ENCODE measurements around the gene EYA2.
A peak's percentile ranks its signal among the peaks of the same experiment; 100 is the strongest.

EYA2 gene

DNA sequence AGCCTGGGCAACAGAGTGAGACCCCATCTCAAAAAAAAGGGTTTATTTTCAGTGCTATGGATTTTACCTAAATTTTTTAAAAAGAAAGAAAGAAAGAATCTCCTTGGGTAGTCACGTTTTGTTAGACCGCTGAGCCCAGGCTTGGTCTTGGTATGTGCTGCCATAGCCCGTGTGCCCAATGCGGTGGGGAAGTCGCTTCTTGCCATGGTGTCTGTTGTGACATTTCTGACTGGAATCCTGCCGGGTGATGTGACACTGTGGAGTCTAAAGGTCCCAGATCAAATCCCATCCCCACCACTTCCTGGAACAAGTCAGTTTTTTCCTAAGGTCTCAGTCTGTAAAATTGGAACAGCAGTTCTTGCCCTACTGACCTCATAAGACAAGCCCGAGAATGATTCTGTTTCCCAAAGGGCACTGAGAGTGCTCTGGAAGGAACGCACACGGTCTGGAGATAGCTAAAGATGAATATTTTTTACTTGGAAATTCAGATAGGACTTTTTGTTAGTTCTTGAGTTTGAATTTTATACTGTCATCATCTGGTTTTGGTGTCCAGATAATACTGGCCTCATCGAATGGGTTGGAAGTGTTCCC lies 225.8 kb downstream of the EYA2 start:
- no peak for DNase-seq (ENCODE audit: low read depth)
- H3K4me3 ChIP-seq (ENCODE audit: control insufficient read depth, low read depth, low read length) = no peak overlapping the region
- TF ChIP-seq, protein P1, sequence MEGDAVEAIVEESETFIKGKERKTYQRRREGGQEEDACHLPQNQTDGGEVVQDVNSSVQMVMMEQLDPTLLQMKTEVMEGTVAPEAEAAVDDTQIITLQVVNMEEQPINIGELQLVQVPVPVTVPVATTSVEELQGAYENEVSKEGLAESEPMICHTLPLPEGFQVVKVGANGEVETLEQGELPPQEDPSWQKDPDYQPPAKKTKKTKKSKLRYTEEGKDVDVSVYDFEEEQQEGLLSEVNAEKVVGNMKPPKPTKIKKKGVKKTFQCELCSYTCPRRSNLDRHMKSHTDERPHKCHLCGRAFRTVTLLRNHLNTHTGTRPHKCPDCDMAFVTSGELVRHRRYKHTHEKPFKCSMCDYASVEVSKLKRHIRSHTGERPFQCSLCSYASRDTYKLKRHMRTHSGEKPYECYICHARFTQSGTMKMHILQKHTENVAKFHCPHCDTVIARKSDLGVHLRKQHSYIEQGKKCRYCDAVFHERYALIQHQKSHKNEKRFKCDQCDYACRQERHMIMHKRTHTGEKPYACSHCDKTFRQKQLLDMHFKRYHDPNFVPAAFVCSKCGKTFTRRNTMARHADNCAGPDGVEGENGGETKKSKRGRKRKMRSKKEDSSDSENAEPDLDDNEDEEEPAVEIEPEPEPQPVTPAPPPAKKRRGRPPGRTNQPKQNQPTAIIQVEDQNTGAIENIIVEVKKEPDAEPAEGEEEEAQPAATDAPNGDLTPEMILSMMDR (IDR thresholded peaks at IDR 0.05; ENCODE audit: control insufficient read depth, insufficient read depth, low read depth, low read length, missing control alignments) = no peak

DNA sequence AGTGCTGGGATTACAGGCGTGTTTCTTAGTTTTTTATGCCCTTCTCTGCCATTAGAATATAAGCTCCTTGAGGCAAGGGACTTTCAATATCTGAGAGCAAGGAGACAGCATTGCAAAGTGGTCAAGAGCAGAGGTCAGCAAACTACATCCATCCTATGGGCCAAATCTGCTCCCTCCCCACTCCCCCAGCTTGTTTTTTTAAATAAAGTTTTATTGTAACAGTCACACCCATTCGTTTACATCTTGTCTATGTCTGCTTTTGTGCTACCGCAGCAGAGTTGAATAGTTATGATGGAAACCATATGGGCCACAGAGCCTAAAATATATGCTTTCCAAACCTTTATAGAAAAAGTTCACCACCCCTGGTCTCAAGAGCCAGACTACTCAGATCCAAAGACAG lies 227.9 kb downstream of the EYA2 start:
- TF ChIP-seq, protein P1 (IDR thresholded peaks at IDR 0.05; ENCODE audit: control insufficient read depth, insufficient read depth, low read depth, low read length, missing control alignments) = no peak
- no peak for DNase-seq (ENCODE audit: low read depth)
- H3K4me3 ChIP-seq (ENCODE audit: control insufficient read depth, low read depth, low read length) = no peak overlapping the region

DNA sequence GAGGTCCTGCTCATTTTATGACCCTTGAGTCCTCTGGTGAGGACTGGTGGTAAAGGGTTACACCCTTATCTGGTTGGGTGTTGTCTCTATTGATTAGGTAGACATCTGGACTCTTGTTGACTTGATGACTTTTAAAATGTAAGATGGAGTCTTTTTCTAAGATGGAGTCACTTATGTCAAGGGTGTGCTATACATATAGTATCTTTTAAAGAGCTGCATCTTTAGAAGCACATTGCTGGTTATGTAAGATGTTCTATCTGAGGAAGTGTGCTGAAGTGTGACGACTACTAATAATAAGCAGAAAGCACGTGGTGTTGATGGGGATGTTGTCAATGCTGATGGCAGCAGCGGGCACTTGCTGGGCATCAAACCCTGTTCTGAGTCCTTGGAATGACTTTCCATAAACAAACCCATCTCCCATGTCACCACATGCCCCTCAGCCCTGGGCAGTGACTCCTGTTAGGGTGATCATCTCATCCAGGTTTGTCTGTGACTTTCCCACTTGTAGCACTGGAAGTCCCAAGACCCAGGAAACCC lies 229.6 kb downstream of the EYA2 start:
- TF ChIP-seq, protein P1 (IDR thresholded peaks at IDR 0.05; ENCODE audit: control insufficient read depth, insufficient read depth, low read depth, low read length, missing control alignments) = no peak
- H3K4me3 ChIP-seq (ENCODE audit: control insufficient read depth, low read depth, low read length) = no peak overlapping the region
- DNase-seq (ENCODE audit: low read depth) = no peak

DNA sequence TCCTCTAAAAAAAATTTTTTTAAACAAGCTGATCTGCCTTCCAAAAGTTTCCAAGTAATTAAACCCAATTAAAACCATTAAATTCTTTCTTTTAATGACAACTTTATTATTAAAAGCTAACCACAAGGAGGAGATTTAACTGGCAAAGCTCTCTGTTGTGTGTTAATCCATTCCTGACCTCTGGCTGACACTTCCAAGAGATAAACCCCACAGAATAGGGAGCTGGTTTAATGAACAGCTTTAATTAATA lies 230.8 kb downstream of the EYA2 start:
- no peak for DNase-seq (ENCODE audit: low read depth)
- H3K4me3 ChIP-seq (ENCODE audit: control insufficient read depth, low read depth, low read length) = no peak overlapping the region
- TF ChIP-seq, protein P1 (IDR thresholded peaks at IDR 0.05; ENCODE audit: control insufficient read depth, insufficient read depth, low read depth, low read length, missing control alignments) = no peak

DNA sequence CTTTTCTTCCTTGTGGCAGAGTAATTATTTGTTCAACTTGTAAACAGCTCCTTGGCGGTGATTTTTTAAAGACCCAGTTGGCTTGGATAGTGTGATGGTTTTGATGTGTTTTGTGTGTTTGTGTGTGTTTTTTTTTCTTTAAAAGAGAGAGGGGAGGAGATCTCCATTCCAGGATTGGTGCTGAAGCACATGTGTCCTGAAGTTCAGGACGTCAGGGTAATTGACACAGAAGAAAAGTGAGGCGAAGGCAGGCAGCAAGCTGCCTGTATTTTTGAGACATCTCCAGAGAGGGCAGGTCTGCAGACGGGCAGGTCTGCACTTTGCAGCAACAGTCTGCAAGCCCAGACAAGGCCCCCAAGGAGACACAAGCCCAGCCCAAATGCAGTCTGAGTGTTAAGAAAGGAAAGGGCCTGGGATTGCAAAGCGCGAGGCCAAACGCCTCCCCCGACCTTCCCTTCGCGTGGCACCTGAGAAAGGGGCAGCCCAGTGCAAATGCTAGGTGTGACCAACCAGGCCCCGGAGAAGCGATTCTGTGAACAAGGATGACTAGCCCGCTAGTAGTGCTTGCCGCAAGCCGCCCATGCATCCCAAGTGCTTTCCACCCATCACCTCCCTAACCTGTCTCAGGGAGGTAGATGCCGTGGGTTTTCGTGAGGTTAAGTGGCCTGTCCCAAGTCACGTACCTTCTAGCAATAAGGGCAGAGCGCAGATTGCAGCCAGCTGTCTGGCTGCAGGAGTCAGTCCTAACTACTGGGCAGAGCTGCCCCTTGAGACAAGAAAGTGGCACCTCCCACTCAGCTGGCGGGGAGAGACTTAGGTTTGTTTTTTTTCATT lies 231.3 kb downstream of the EYA2 start:
- no peak overlapping the region for H3K4me3 ChIP-seq (ENCODE audit: control insufficient read depth, low read depth, low read length)
- no peak for DNase-seq (ENCODE audit: low read depth)
- TF ChIP-seq, protein P1 (IDR thresholded peaks at IDR 0.05; ENCODE audit: control insufficient read depth, insufficient read depth, low read depth, low read length, missing control alignments) = no peak

DNA sequence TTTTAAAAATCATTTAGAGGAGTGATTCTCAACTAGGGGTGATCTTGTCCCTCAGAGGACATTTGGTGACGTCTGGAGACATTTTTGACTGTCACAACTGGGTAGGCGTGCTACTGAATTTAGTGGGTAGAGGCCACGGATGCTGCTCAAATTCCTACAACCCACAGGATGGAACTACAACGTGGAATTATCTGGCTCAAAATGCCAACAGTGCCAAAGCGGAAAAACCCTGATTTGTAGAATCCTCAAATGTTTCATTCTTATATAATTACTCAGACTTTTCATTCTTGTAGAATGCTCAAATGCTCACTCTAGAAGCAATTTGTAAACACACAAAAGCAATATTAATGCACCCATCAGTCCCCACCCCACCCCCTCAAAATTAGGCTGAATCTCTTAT lies 232.1 kb downstream of the EYA2 start:
- DNase-seq (ENCODE audit: low read depth) = peak; percentile 52

More for the DNA sequence above, 232.1 kb downstream of the EYA2 start:
- H3K4me3 ChIP-seq (ENCODE audit: control insufficient read depth, low read depth, low read length) = no peak overlapping the region
- TF ChIP-seq, protein P1 (IDR thresholded peaks at IDR 0.05; ENCODE audit: control insufficient read depth, insufficient read depth, low read depth, low read length, missing control alignments) = no peak
